CD14-positive monocyte (primary cell): ENCODE results near the gene PFN3. TPM values are rescaled to one million over a fixed set of nuclear protein-coding genes. Genes with fewer than 3 reads are reported as not detected.

Source experiments
- DNase-seq, 3 donors: peaks; one replicate each; pipeline ENCODE4 v3.0.0-alpha.2; 2011 to 2022
- H2AFZ ChIP-seq: 2 replicates; pipeline ENCODE4 v1.6.0; 2012; ENCODE audit warnings: mild to moderate bottlenecking, low read depth, low read length, inconsistent platforms; ENCODE audit not compliant: insufficient read depth, poor library complexity, severe bottlenecking
- H3K27ac ChIP-seq, 2 donors: 1 replicate in 1 of 2; 2 replicates in 1 of 2; pipeline ENCODE4 v1.5.1; 2012 to 2013; ENCODE audit warnings: low read length in 2 of 2, control low read depth in 1 of 2, inconsistent platforms in 1 of 2, low read depth in 1 of 2, mild to moderate bottlenecking in 1 of 2
- H3K27me3 ChIP-seq, 2 donors: one replicate each; pipeline versions ENCODE4 v1.6.0 to v1.6.1; 2011 to 2013; ENCODE audit warnings: low read length in 2 of 2; ENCODE audit not compliant: control insufficient read depth in 2 of 2, insufficient read depth in 2 of 2
- H3K36me3 ChIP-seq, 2 donors: replicated peaks in 1 of 2; 1 replicate in 1 of 2; 2 replicates in 1 of 2; pipeline versions ENCODE4 v1.5.1 to v1.6.1; 2012 to 2013; ENCODE audit warnings: low read length in 2 of 2, control low read depth in 1 of 2, inconsistent platforms in 1 of 2, mild to moderate bottlenecking in 1 of 2; ENCODE audit not compliant: insufficient read depth in 2 of 2, control insufficient read depth in 1 of 2
- H3K4me1 ChIP-seq, 2 donors: 1 replicate in 1 of 2; 2 replicates in 1 of 2; pipeline versions ENCODE4 v1.5.1 to v1.6.1; 2012 to 2013; ENCODE audit warnings: low read length in 2 of 2, control low read depth in 1 of 2, inconsistent platforms in 1 of 2, mild to moderate bottlenecking in 1 of 2, moderate library complexity in 1 of 2; ENCODE audit not compliant: insufficient read depth in 2 of 2, control insufficient read depth in 1 of 2
- H3K4me2 ChIP-seq: replicated peaks from 2 replicates; pipeline ENCODE3; 2012; ENCODE audit warnings: low read length, moderate library complexity, mild to moderate bottlenecking; ENCODE audit not compliant: poor library complexity, severe bottlenecking; ENCODE audit errors: extremely low read depth
- H3K4me3 ChIP-seq, 3 experiments: fragments of 200-600 bp in 1 of 3; sonication (generic) in 1 of 3; replicated peaks in 1 of 3; 1 replicate in 2 of 3; 2 replicates in 1 of 3; pipeline ENCODE4 v1.5.1; 2011 to 2013; ENCODE audit warnings: low read length in 3 of 3, mild to moderate bottlenecking in 3 of 3, control low read depth in 2 of 3, low read depth in 2 of 3, inconsistent platforms in 1 of 3, moderate library complexity in 1 of 3
- H3K79me2 ChIP-seq: 2 replicates; pipeline ENCODE4 v1.6.0; 2012; ENCODE audit warnings: mild to moderate bottlenecking, control low read depth, inconsistent platforms, low read length, moderate library complexity; ENCODE audit not compliant: insufficient read depth
- H3K9ac ChIP-seq: 2 replicates; pipeline ENCODE4 v1.6.0; 2017; ENCODE audit warnings: low read length, mild to moderate bottlenecking; ENCODE audit not compliant: insufficient read depth, poor library complexity, severe bottlenecking
- H3K9me3 ChIP-seq, 2 donors: replicated peaks in 1 of 2; 1 replicate in 1 of 2; 2 replicates in 1 of 2; pipeline versions ENCODE4 v1.5.1 to v1.6.1; 2012 to 2013; ENCODE audit warnings: low read length in 2 of 2, control low read depth in 1 of 2; ENCODE audit not compliant: control insufficient read depth in 1 of 2, insufficient read depth in 1 of 2
- H4K20me1 ChIP-seq: 2 replicates; pipeline ENCODE4 v1.6.0; 2012; ENCODE audit warnings: mild to moderate bottlenecking, low read length, control low read depth, moderate library complexity; ENCODE audit not compliant: insufficient read depth
- H3K27ac Mint-ChIP-seq, 7 donors: one replicate each; pipeline ENCODE4 v1.8.0; 2020; ENCODE audit warnings: mild to moderate bottlenecking in 7 of 7, mixed read lengths in 7 of 7, moderate library complexity in 6 of 7, inconsistent platforms in 2 of 7
- H3K27me3 Mint-ChIP-seq, 3 donors: one replicate each; pipeline ENCODE4 v1.8.0; 2021 to 2022; ENCODE audit warnings: low read depth in 3 of 3, mild to moderate bottlenecking in 3 of 3, mixed read lengths in 3 of 3, moderate library complexity in 3 of 3, inconsistent platforms in 1 of 3
- H3K36me3 Mint-ChIP-seq, 2 donors: one replicate each; pipeline ENCODE4 v1.8.0; 2020; ENCODE audit warnings: mixed read lengths in 2 of 2, inconsistent platforms in 1 of 2, mild to moderate bottlenecking in 1 of 2
- H3K4me1 Mint-ChIP-seq: one replicate; pipeline ENCODE4 v1.8.0; 2020; ENCODE audit warnings: mild to moderate bottlenecking, mixed read lengths
- H3K4me3 Mint-ChIP-seq, 2 donors: one replicate each; pipeline ENCODE4 v1.8.0; 2020; ENCODE audit warnings: mild to moderate bottlenecking in 2 of 2, mixed read lengths in 2 of 2, moderate library complexity in 1 of 2
- H3K9me3 Mint-ChIP-seq, 7 donors: one replicate each; pipeline ENCODE4 v1.8.0; 2020 to 2022; ENCODE audit warnings: mixed read lengths in 7 of 7, mild to moderate bottlenecking in 6 of 7, moderate library complexity in 6 of 7, inconsistent platforms in 2 of 7
- WGBS: methylation state at CpG from one replicate; pipeline ENCODE4 v1.1.5; 2013; ENCODE audit warnings: missing lambda C conversion rate; ENCODE audit not compliant: insufficient coverage; 5-methylcytosine and 5-hydroxymethylcytosine counted together
- intact Hi-C, 2 donors: fragments of 100-400 bp; cut with micrococcal nuclease; formaldehyde crosslinking; loops; one replicate each; pipeline versions ENCODE4 v1.15.0 to v1.15.1; 2023
- polyA plus RNA-seq, 3 donors: library from polyadenylated mRNA; depleted of rRNA in 1 of 3; unstranded in 2 of 3; stranded (reverse) in 1 of 3; fragments of 300-500 nt in 2 of 3; fragments of >200 nt in 1 of 3; fragmentation: Illumina TruSeq in 2 of 3; gene quantifications; 1 replicate in 2 of 3; 2 replicates in 1 of 3; pipeline ENCODE4 v1.2.3, GENCODE V29; 2012 to 2021
- TF ChIP-seq, protein P1 (sequence below): fragments of 200-600 bp; IDR thresholded peaks from one replicate; pipeline ENCODE4 v1.8.0; 2022; ENCODE audit warnings: antibody characterized with exemption, mild to moderate bottlenecking

The PFN3 gene
- polyA plus RNA-seq, 3 donors: not detected

GRCh38 chr5:177372910-177373309, 27.6 kb downstream of the PFN3 start:
- WGBS: 93% methylated on average over 6 of the region's 6 CpGs
- Mint-ChIP-seq H3K27ac (peak overlapping the region in 4 of 7 donors; percentile 8 to 68 (median 50)), H3K27me3 (peaks cover 0 to 14% (median 6%) of the 10 kb centered on the region in 3 donors), H3K4me1 (peaks cover 45% of the 10 kb centered on the region), H3K36me3 (peaks cover 47 to 65% of the 10 kb centered on the region in 2 donors), H3K4me3 (no peak overlapping the region), H3K9me3 (peaks cover 0 to 5% (median 0%) of the 10 kb centered on the region in 7 donors)
- TF ChIP-seq, protein P1, sequence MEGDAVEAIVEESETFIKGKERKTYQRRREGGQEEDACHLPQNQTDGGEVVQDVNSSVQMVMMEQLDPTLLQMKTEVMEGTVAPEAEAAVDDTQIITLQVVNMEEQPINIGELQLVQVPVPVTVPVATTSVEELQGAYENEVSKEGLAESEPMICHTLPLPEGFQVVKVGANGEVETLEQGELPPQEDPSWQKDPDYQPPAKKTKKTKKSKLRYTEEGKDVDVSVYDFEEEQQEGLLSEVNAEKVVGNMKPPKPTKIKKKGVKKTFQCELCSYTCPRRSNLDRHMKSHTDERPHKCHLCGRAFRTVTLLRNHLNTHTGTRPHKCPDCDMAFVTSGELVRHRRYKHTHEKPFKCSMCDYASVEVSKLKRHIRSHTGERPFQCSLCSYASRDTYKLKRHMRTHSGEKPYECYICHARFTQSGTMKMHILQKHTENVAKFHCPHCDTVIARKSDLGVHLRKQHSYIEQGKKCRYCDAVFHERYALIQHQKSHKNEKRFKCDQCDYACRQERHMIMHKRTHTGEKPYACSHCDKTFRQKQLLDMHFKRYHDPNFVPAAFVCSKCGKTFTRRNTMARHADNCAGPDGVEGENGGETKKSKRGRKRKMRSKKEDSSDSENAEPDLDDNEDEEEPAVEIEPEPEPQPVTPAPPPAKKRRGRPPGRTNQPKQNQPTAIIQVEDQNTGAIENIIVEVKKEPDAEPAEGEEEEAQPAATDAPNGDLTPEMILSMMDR: no peak
- Histone ChIP-seq H3K4me2 (no peak overlapping the region), H4K20me1 (peaks cover 60% of the 10 kb centered on the region), H3K36me3 (peaks cover 55 to 59% of the 10 kb centered on the region in 2 donors), H3K27me3 (no peaks in the 10 kb centered on the region), H3K9me3 (no peaks in the 10 kb centered on the region), H3K79me2 (no peaks in the 10 kb centered on the region), H3K4me3 (no peak overlapping the region), H3K4me1 (peaks cover 24 to 39% of the 10 kb centered on the region in 2 donors), H3K9ac (no peak overlapping the region), H3K27ac (no peak overlapping the region), H2AFZ (no peak overlapping the region)
- no peak for DNase-seq
- intact Hi-C loops: loop anchor here in 1 of 2 donors (10.0 kb wide), 1 partner anchor 692 kb away; no protein-coding TSS in a partner anchor

DNA sequence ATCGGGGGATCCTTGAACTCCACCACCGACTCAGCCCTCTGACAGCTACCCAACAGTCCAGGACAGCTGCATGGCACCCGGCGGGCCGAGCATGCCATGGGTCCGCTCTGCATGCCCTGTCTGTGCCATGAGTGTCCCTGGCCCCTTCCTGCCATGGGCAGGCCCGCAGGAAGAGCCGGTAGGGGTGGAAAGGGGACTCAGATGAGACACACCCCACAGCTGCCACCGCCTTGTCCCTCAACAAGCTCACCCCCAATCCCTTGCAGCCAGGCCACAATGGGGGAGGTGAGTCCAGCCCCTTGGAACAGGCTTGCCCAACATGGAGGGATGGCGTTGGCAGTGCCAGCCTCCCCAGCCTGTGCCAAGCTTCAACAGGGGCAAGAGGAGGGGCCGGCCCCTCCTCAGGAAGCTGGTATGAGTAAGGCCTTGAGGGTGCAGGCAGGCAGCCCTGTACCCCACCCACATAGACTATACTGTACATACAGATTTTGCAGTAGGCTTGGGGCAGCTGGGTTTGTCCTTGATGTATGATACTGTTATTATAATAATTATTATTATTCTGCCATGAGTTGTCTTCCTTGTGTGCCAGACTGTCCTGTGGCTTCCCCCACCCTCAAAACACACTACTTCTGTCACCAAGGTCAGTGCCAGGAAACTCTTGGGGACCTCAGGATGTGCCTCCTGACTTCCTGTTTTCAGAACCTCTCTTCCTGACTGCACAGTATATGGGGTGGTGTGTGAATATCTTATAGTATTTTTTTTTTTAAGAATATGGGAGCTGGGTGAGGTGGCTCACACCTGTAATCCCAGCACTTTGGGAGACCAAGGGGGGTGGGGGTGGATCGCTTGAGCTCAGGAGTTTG, 28.2 kb downstream of the PFN3 start:
- no peaks in the 10 kb centered on the region for H3K79me2 ChIP-seq
- peaks cover 62 to 65% of the 10 kb centered on the region in 2 donors for H3K36me3 ChIP-seq
- H3K4me1 Mint-ChIP-seq: peaks cover 45% of the 10 kb centered on the region
- peaks cover 66% of the 10 kb centered on the region for H4K20me1 ChIP-seq
- 90% methylated on average over 2 of the region's 12 CpGs for WGBS
- peaks cover 24 to 39% of the 10 kb centered on the region in 2 donors for H3K4me1 ChIP-seq
- DNase-seq: peak in 1 of 3 donors; percentile 40
- peak overlapping the region; percentile 16 for H3K4me2 ChIP-seq
- H3K27ac Mint-ChIP-seq: peak overlapping the region in 6 of 7 donors; percentile 15 to 67 (median 41)
- H3K9me3 ChIP-seq: no peaks in the 10 kb centered on the region
- H3K9ac ChIP-seq: peak overlapping the region; percentile 15
- H3K27me3 Mint-ChIP-seq: peaks cover 0 to 10% (median 6%) of the 10 kb centered on the region in 3 donors
- peaks cover 0 to 5% (median 0%) of the 10 kb centered on the region in 7 donors for H3K9me3 Mint-ChIP-seq
- H3K27ac ChIP-seq: peak overlapping the region; percentile 12 to 45
- H3K4me3 ChIP-seq: peak overlapping the region in 1 of 3 experiments; percentile 5
- H3K27me3 ChIP-seq: no peaks in the 10 kb centered on the region
- intact Hi-C loops: loop anchor here in 1 of 2 donors (10.0 kb wide), 1 partner anchor 693 kb away; no protein-coding TSS in a partner anchor
- H3K36me3 Mint-ChIP-seq: peaks cover 53 to 72% of the 10 kb centered on the region in 2 donors
- TF ChIP-seq, protein P1: no peak
- peak overlapping the region in 1 of 2 donors; percentile 59 for H3K4me3 Mint-ChIP-seq
- no peak overlapping the region for H2AFZ ChIP-seq
